GM23338 (cell line): ENCODE data around the gene CEBPG. TPM values are rescaled to one million over a fixed set of nuclear protein-coding genes. Genes with fewer than 3 reads are reported as not detected.

Source experiments
- ATAC-seq: fragments of 200-7000 bp; cut with Tn5 transposase; 3 replicates; pipeline ENCODE4 v1.9.1; 2020
- DNase-seq: peaks from one replicate; pipeline ENCODE4 v3.0.0-alpha.2; 2015; ENCODE audit warnings: low spot score
- H2AFZ ChIP-seq: fragments of 200-600 bp; sonication (generic); 2 replicates; pipeline ENCODE4 v1.8.0; 2016; ENCODE audit warnings: antibody characterized with exemption, mild to moderate bottlenecking, moderate library complexity
- H3F3A ChIP-seq: fragments of 200-600 bp; sonication (generic); replicated peaks from 2 replicates; pipeline ENCODE4 v1.8.0; 2017; ENCODE audit warnings: antibody characterized with exemption, mixed run types, low read depth
- H3K27ac ChIP-seq: fragments of 200-600 bp; sonication (generic); 2 replicates; pipeline ENCODE4 v1.6.1; 2016; ENCODE audit warnings: low read depth
- H3K27me3 ChIP-seq: fragments of 200-600 bp; sonication (generic); 2 replicates; pipeline ENCODE4 v1.8.0; 2016; ENCODE audit warnings: mild to moderate bottlenecking, mixed run types, moderate library complexity; ENCODE audit not compliant: insufficient read depth
- H3K36me3 ChIP-seq: fragments of 200-600 bp; sonication (generic); 2 replicates; pipeline ENCODE4 v1.8.0; 2016; ENCODE audit warnings: mild to moderate bottlenecking; ENCODE audit not compliant: insufficient read depth
- H3K4me1 ChIP-seq: fragments of 200-600 bp; sonication (generic); 2 replicates; pipeline ENCODE4 v1.8.0; 2016; ENCODE audit warnings: mild to moderate bottlenecking, moderate library complexity; ENCODE audit not compliant: insufficient read depth
- H3K4me2 ChIP-seq: fragments of 200-600 bp; sonication (generic); 2 replicates; pipeline ENCODE4 v1.7.1; 2017; ENCODE audit warnings: mixed run types
- H3K4me3 ChIP-seq: fragments of 200-600 bp; sonication (generic); 2 replicates; pipeline ENCODE4 v1.6.1; 2016; ENCODE audit warnings: mixed run types
- H3K79me2 ChIP-seq: fragments of 200-600 bp; sonication (generic); replicated peaks from 2 replicates; pipeline ENCODE4 v1.8.0; 2017; ENCODE audit warnings: mild to moderate bottlenecking; ENCODE audit not compliant: insufficient read depth
- H3K9me2 ChIP-seq: fragments of 200-600 bp; sonication (generic); 2 replicates; pipeline ENCODE4 v1.8.0; 2017; ENCODE audit not compliant: insufficient read depth
- H4K20me1 ChIP-seq: fragments of 200-600 bp; sonication (generic); replicated peaks from 2 replicates; pipeline ENCODE4 v1.8.0; 2017; ENCODE audit warnings: mild to moderate bottlenecking; ENCODE audit not compliant: insufficient read depth
- H3K27ac Mint-ChIP-seq: 2 replicates; pipeline ENCODE4 v1.8.0; 2020; ENCODE audit warnings: inconsistent platforms, mild to moderate bottlenecking, moderate library complexity, mixed read lengths
- H3K27me3 Mint-ChIP-seq: 3 replicates; pipeline ENCODE4 v1.8.0; 2022; ENCODE audit warnings: low read depth, mild to moderate bottlenecking, moderate library complexity, mixed read lengths, inconsistent platforms; ENCODE audit not compliant: insufficient read depth, poor library complexity
- H3K36me3 Mint-ChIP-seq: 3 replicates; pipeline ENCODE4 v1.8.0; 2021; ENCODE audit warnings: low read depth, mild to moderate bottlenecking, inconsistent platforms, moderate library complexity, mixed read lengths
- H3K4me1 Mint-ChIP-seq: 3 replicates; pipeline ENCODE4 v1.8.0; 2020; ENCODE audit warnings: mild to moderate bottlenecking, inconsistent platforms, mixed read lengths
- H3K4me3 Mint-ChIP-seq: 3 replicates; pipeline ENCODE4 v1.8.0; 2021; ENCODE audit warnings: moderate library complexity, mild to moderate bottlenecking, inconsistent platforms, mixed read lengths
- H3K9me3 Mint-ChIP-seq: 3 replicates; pipeline ENCODE4 v1.8.0; 2020; ENCODE audit warnings: moderate library complexity, mild to moderate bottlenecking, inconsistent platforms, mixed read lengths
- CREB1 ChIP-seq: fragments of 250-450 bp; sonication (Bioruptor Pico); IDR thresholded peaks from 2 replicates; pipeline ENCODE4 v1.5.0; 2020; ENCODE audit warnings: low read depth, mild to moderate bottlenecking, moderate library complexity
- CTCF ChIP-seq, 2 experiments: fragments of 200-600 bp in 1 of 2; sonication (generic) in 1 of 2; conservative IDR thresholded peaks; 2 replicates each; pipeline versions ENCODE4 v1.5.1 to v1.6.1; 2016 to 2017; ENCODE audit warnings: antibody characterized with exemption in 2 of 2, low read depth in 2 of 2, mild to moderate bottlenecking in 2 of 2, moderate library complexity in 1 of 2
- EZH2 ChIP-seq: fragments of 200-600 bp; sonication (generic); IDR thresholded peaks from one replicate; pipeline ENCODE4 v1.8.0; 2017; ENCODE audit warnings: antibody characterized with exemption, mild to moderate bottlenecking, low read depth; ENCODE audit not compliant: unreplicated experiment
- EZH2phosphoT487 ChIP-seq: fragments of 200-600 bp; sonication (generic); IDR thresholded peaks from one replicate; pipeline ENCODE4 v1.8.1; 2018; ENCODE audit warnings: antibody characterized with exemption; ENCODE audit not compliant: unreplicated experiment
- JUNB ChIP-seq: IDR thresholded peaks from one replicate; pipeline ENCODE4 v1.6.1; 2016; ENCODE audit warnings: antibody characterized with exemption; ENCODE audit not compliant: unreplicated experiment
- polyA plus RNA-seq: library from polyadenylated mRNA; unstranded; fragments of >200 nt; fragmentation: Nextera tagmentation; extraction: Ambion mirVana; gene quantifications from 2 replicates; pipeline ENCODE4 v1.2.1, GENCODE V29; 2016
- total RNA-seq: library from RNA; depleted of rRNA; stranded (reverse); fragments of >200 nt; shearing (Covaris generic); gene quantifications from 2 replicates; pipeline ENCODE4 v1.2.3, GENCODE V29; 2014
- TF ChIP-seq, protein P1 (sequence below): IDR thresholded peaks from one replicate; pipeline ENCODE4 v1.6.1; 2018; ENCODE audit warnings: antibody characterized with exemption; ENCODE audit not compliant: unreplicated experiment
- TF ChIP-seq, protein P2 (sequence below): IDR thresholded peaks from 2 replicates; pipeline ENCODE4 v1.6.1; 2016; ENCODE audit warnings: antibody characterized with exemption

CEBPG gene
- total and polyA plus RNA-seq, 2 experiments from 2014 or later: 25.9 to 50.2 TPM

DNA sequence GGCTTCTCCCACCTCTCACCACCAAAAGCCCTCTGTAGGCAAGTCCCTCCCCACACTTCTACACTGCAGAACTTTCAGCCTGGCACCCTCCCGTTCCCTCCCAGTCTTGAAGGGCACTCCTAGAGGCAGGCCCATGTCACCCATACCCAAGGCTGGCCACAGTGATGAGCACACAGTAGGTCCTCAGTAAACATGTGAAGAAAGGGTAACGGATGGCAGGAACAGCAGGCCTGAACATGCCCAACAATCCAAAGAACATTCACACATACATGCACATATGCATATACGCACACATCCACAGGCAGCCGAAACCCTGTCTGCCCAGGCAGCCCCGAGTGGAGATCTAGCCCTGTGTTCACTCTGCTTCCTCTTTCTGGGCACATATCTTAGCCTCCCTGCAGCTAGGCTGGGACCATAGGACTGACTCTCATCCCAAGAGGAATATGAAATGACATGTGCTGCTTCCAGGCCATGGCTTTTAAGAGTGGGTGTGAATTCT lies 55.2 kb downstream of the CEBPG start:
- H3K27ac Mint-ChIP-seq: no peak overlapping the region
- 0 out of 3 replicates have a peak, but pooled peaks cover 4% of the 10 kb centered on the region for H3K36me3 Mint-ChIP-seq
- Histone ChIP-seq H3K4me2 (no peak overlapping the region), H2AFZ (no peak overlapping the region), H3K79me2 (no peaks in the 10 kb centered on the region), H3K4me3 (no peak overlapping the region), H3K27ac (no peak overlapping the region), H3K4me1 (no peaks in the 10 kb centered on the region), H3K9me2 (no peaks in the 10 kb centered on the region), H4K20me1 (no peaks in the 10 kb centered on the region; the same call in 1 of the 2 replicates), H3K27me3 (no peaks in the 10 kb centered on the region), H3K36me3 (no peaks in the 10 kb centered on the region), H3F3A (no peaks in the 10 kb centered on the region)
- ATAC-seq (no peak), DNase-seq (no peak)
- peaks cover 4% of the 10 kb centered on the region; the same call in 1 of the 3 replicates for H3K4me1 Mint-ChIP-seq
- no peak overlapping the region for H3K4me3 Mint-ChIP-seq
- no peaks in the 10 kb centered on the region for H3K9me3 Mint-ChIP-seq
- peaks cover 8% of the 10 kb centered on the region for H3K27me3 Mint-ChIP-seq
- TF ChIP-seq JUNB: no peak
- TF ChIP-seq EZH2phosphoT487: no peak
- TF ChIP-seq, protein P1, sequence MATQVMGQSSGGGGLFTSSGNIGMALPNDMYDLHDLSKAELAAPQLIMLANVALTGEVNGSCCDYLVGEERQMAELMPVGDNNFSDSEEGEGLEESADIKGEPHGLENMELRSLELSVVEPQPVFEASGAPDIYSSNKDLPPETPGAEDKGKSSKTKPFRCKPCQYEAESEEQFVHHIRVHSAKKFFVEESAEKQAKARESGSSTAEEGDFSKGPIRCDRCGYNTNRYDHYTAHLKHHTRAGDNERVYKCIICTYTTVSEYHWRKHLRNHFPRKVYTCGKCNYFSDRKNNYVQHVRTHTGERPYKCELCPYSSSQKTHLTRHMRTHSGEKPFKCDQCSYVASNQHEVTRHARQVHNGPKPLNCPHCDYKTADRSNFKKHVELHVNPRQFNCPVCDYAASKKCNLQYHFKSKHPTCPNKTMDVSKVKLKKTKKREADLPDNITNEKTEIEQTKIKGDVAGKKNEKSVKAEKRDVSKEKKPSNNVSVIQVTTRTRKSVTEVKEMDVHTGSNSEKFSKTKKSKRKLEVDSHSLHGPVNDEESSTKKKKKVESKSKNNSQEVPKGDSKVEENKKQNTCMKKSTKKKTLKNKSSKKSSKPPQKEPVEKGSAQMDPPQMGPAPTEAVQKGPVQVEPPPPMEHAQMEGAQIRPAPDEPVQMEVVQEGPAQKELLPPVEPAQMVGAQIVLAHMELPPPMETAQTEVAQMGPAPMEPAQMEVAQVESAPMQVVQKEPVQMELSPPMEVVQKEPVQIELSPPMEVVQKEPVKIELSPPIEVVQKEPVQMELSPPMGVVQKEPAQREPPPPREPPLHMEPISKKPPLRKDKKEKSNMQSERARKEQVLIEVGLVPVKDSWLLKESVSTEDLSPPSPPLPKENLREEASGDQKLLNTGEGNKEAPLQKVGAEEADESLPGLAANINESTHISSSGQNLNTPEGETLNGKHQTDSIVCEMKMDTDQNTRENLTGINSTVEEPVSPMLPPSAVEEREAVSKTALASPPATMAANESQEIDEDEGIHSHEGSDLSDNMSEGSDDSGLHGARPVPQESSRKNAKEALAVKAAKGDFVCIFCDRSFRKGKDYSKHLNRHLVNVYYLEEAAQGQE: no peak
- no peak for TF ChIP-seq CTCF (conservative IDR thresholded peaks at IDR 0.05; ENCODE audit: low read depth in 2 of 2)

DNA sequence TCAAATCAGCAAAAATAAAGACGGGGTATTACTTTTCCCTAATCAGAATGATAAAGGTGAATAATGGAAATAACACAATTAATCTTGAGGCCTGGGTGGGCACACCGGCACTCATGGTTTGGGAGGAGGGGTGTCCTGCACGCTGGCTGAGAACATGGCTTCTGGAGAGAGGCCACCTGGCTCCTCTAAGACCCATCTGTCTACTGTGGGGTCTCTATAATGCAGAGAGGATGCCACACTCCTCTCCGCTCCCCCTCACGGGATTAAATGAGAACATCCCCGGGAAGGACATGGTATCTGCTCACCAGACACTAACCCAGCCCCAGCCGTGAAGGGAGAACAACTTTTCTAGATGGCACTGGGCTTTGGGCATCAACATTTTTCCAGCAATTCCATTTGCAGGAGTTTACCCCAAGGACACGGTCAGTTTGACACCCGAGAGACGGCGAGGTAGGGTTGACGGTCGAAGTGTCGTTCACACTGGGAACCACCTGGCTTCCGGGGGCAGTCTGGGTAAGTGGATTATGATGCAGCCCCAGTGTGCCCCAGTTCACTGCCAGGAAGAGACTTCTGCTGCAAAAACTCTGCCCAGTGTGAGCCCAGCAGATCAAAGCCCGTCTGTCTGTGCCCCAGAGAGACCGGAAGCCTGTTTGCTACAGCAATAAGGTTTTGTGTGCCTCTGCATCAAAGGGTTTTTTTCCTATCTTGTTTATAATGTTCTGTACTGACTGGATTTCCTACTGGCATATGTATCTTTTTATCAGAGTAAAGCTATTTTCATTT lies 56.6 kb downstream of the CEBPG start:
- Mint-ChIP-seq H3K4me3 (no peak overlapping the region), H3K9me3 (no peaks in the 10 kb centered on the region)
- no peak for ATAC-seq
- TF ChIP-seq JUNB: no peak
- TF ChIP-seq CREB1 (CRISPR knock-in tag): no peak
- TF ChIP-seq, protein P2, sequence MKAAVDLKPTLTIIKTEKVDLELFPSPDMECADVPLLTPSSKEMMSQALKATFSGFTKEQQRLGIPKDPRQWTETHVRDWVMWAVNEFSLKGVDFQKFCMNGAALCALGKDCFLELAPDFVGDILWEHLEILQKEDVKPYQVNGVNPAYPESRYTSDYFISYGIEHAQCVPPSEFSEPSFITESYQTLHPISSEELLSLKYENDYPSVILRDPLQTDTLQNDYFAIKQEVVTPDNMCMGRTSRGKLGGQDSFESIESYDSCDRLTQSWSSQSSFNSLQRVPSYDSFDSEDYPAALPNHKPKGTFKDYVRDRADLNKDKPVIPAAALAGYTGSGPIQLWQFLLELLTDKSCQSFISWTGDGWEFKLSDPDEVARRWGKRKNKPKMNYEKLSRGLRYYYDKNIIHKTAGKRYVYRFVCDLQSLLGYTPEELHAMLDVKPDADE: no peak
- no peak for TF ChIP-seq EZH2
- TF ChIP-seq CTCF (conservative IDR thresholded peaks at IDR 0.05; ENCODE audit: low read depth in 2 of 2): no peak

More for the DNA sequence above, 56.6 kb downstream of the CEBPG start:
- H3K27ac Mint-ChIP-seq: no peak overlapping the region
- Histone ChIP-seq H3K36me3 (no peaks in the 10 kb centered on the region), H3K27me3 (no peaks in the 10 kb centered on the region), H4K20me1 (no peaks in the 10 kb centered on the region; the same call in 1 of the 2 replicates), H3K4me2 (no peak overlapping the region), H2AFZ (no peak overlapping the region), H3K9me2 (no peaks in the 10 kb centered on the region), H3F3A (no peaks in the 10 kb centered on the region), H3K79me2 (no peaks in the 10 kb centered on the region), H3K4me1 (no peaks in the 10 kb centered on the region), H3K4me3 (no peak overlapping the region), H3K27ac (no peak overlapping the region)
- H3K36me3 Mint-ChIP-seq: no peaks in the 10 kb centered on the region
- H3K4me1 Mint-ChIP-seq: peaks cover 4% of the 10 kb centered on the region; the same call in 1 of the 3 replicates
- H3K27me3 Mint-ChIP-seq: peaks cover 11% of the 10 kb centered on the region
- DNase-seq: no peak
